Fibroblast of pulmonary artery (primary cell): ENCODE results near the gene SREBF1.

Experiments used
- DNase-seq: peaks from one replicate; pipeline ENCODE4 v3.0.0-alpha.2; 2010; ENCODE audit warnings: low read depth
- H3K4me3 ChIP-seq: replicated peaks from 2 replicates; pipeline ENCODE4 v1.5.1; 2011; ENCODE audit warnings: low read depth, mild to moderate bottlenecking, control low read depth, low read length, moderate library complexity
- TF ChIP-seq, protein P1 (sequence below): IDR thresholded peaks from 2 replicates; pipeline ENCODE4 v1.5.1; 2011; ENCODE audit warnings: mild to moderate bottlenecking, control low read depth, low read length, inconsistent platforms; ENCODE audit errors: missing control alignments

SREBF1 gene

DNA sequence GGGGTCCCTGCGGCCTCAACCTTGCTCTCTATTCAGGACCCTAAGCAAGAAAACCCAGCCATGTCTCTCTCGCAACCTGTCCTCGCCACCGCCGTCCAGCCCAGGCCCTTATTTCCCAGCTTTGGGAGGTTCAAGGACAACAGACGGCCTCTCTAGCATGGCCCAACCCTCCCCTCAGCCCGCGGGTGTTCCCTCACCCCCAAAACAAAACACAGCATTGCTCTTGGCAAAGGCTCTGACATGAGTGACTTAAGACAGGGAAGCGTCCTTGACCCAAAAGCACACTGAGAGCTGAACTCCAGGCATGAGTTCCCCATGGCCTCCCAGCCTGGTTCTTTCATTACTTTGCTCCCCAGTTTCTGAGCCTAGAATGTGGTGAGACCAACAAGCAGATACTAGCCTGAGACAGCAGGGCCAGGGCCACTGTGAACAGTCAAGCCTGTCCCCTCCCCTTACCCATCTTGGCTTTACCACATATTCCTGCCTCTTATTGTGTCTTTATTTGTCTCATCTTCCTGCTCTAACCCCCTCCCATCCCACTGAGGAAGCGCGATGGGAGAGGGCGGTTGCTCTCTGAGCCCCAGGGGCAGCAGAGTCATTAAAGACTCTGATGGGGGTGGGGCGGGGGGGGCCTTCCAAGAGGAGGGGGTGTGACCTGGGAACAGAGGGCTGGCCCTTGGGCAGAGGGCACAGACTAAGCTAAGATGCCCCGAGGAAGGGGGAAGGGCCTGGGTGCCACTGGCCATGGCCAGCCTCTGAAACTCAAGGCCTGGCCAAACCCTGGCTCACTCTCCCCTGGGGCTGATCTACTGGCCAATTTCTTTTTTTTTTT, 11.8 kb downstream of the SREBF1 start:
- no peak overlapping the region for H3K4me3 ChIP-seq
- DNase-seq, result no peak
- TF ChIP-seq, protein P1, sequence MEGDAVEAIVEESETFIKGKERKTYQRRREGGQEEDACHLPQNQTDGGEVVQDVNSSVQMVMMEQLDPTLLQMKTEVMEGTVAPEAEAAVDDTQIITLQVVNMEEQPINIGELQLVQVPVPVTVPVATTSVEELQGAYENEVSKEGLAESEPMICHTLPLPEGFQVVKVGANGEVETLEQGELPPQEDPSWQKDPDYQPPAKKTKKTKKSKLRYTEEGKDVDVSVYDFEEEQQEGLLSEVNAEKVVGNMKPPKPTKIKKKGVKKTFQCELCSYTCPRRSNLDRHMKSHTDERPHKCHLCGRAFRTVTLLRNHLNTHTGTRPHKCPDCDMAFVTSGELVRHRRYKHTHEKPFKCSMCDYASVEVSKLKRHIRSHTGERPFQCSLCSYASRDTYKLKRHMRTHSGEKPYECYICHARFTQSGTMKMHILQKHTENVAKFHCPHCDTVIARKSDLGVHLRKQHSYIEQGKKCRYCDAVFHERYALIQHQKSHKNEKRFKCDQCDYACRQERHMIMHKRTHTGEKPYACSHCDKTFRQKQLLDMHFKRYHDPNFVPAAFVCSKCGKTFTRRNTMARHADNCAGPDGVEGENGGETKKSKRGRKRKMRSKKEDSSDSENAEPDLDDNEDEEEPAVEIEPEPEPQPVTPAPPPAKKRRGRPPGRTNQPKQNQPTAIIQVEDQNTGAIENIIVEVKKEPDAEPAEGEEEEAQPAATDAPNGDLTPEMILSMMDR, result no peak

GRCh38 chr17:17824119-17824782, 12.5 kb downstream of the SREBF1 start:
- TF ChIP-seq, protein P1, result no peak
- H3K4me3 ChIP-seq, result peak overlapping the region; percentile 25
- no peak for DNase-seq

GRCh38 chr17:17823433-17824118, 13.2 kb downstream of the SREBF1 start:
- TF ChIP-seq, protein P1, result no peak
- DNase-seq, result peak; percentile 73
- peak overlapping the region; percentile 53 for H3K4me3 ChIP-seq

DNA sequence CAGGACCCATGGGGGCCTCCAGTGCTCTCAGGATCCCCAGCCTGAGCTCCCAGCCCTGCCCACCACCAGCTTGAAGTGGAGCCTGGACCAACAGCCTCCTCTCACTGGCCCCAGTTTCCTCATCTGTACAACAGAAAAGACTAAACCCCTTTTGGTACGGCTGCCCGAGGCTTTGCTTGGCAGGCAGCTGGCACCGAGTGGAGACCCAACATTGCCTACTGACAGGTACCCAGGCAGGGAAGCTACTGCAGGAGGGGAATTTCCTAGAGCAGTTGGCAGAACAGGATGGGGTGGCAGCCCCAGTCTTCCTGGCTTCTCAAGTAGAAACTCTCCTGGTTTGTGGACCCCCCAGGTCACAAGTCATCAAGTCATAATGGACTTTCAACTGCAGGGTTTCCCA, 14.2 kb downstream of the SREBF1 start:
- H3K4me3 ChIP-seq, result peak overlapping the region; percentile 53
- DNase-seq, result no peak
- TF ChIP-seq, protein P1, result no peak

DNA sequence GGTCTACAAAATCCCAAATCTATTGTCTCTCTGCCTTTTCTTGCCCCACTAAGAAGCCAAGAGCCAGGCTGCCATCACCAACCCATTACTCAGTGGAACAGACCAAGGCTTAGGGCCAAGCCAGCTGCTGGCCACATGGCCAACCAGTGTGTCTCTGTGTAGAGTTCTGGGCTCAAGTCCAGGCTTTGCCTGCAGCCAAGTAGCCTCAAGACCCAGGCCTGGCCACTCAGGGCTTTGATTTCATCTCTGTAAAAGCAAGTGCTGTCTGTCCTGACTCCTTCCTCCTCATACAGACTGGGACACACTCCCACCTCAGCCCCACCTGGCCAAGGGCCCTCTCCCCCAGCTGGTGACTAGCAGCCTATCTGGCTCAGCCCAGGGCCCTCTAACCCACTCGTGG, 14.6 kb downstream of the SREBF1 start:
- TF ChIP-seq, protein P1, result no peak
- peak overlapping the region; percentile 53 for H3K4me3 ChIP-seq
- DNase-seq, result peak; percentile 90

GRCh38 chr17:17820463-17821158, 16.2 kb downstream of the SREBF1 start:
- H3K4me3 ChIP-seq, result no peak overlapping the region

More at GRCh38 chr17:17820463-17821158, 16.2 kb downstream of the SREBF1 start:
- TF ChIP-seq, protein P1, result no peak
- no peak for DNase-seq
